Mucosa of rectum (tissue), 2 donors: ENCODE data around the gene EXOC7.

Source experiments
- H3K27ac ChIP-seq, 2 donors: one replicate each; pipeline ENCODE4 v1.7.0; 2013; ENCODE audit warnings: inconsistent platforms in 2 of 2, low read depth in 2 of 2, low read length in 2 of 2
- H3K27me3 ChIP-seq, 2 donors: one replicate each; pipeline ENCODE4 v1.7.0; 2013; ENCODE audit warnings: low read length in 2 of 2; ENCODE audit not compliant: control insufficient read depth in 2 of 2, insufficient read depth in 2 of 2
- H3K36me3 ChIP-seq, 2 donors: one replicate each; pipeline ENCODE4 v1.7.0; 2013; ENCODE audit warnings: low read length in 2 of 2; ENCODE audit not compliant: control insufficient read depth in 2 of 2, insufficient read depth in 2 of 2
- H3K4me1 ChIP-seq, 2 donors: one replicate each; pipeline ENCODE4 v1.7.0; 2013; ENCODE audit warnings: low read length in 2 of 2, mild to moderate bottlenecking in 1 of 2; ENCODE audit not compliant: control insufficient read depth in 2 of 2, insufficient read depth in 2 of 2
- H3K4me3 ChIP-seq, 2 donors: one replicate each; pipeline ENCODE4 v1.7.0; 2013; ENCODE audit warnings: low read length in 2 of 2
- H3K9ac ChIP-seq, 2 donors: one replicate each; pipeline ENCODE4 v1.7.0; 2013; ENCODE audit warnings: low read length in 2 of 2, low read depth in 1 of 2, mild to moderate bottlenecking in 1 of 2
- H3K9me3 ChIP-seq, 2 donors: one replicate each; pipeline ENCODE4 v1.7.0; 2013; ENCODE audit warnings: low read length in 2 of 2; ENCODE audit not compliant: control insufficient read depth in 2 of 2
- donor health status: healthy.
- donor health status: Normal muscosa, but diverticular disease.

Gene EXOC7

GRCh38 chr17:76095943-76096342 is 7.6 kb downstream of the EXOC7 start:
- Histone ChIP-seq H3K4me3 (no peak overlapping the region), H3K9me3 (no peaks in the 10 kb centered on the region), H3K36me3 (peaks cover 43 to 51% of the 10 kb centered on the region in 2 donors), H3K9ac (no peak overlapping the region), H3K27me3 (no peaks in the 10 kb centered on the region), H3K4me1 (no peaks in the 10 kb centered on the region), H3K27ac (no peak overlapping the region)

- peaks cover 57 to 61% of the 10 kb centered on the region in 2 donors for H3K36me3 ChIP-seq
- no peak overlapping the region for H3K27ac ChIP-seq
- no peak overlapping the region for H3K4me3 ChIP-seq
- no peaks in the 10 kb centered on the region for H3K9me3 ChIP-seq
- H3K9ac ChIP-seq: no peak overlapping the region
- H3K27me3 ChIP-seq: no peaks in the 10 kb centered on the region
- H3K4me1 ChIP-seq: no peaks in the 10 kb centered on the region
These were observed 9.5 kb downstream of the EXOC7 start for GRCh38 chr17:76094046-76094445.

GRCh38 chr17:76092526-76093413 is 10.8 kb downstream of the EXOC7 start:
- Histone ChIP-seq H3K9ac (no peak overlapping the region), H3K9me3 (no peaks in the 10 kb centered on the region), H3K4me3 (no peak overlapping the region), H3K4me1 (no peaks in the 10 kb centered on the region), H3K27ac (no peak overlapping the region), H3K27me3 (no peaks in the 10 kb centered on the region), H3K36me3 (peaks cover 69 to 71% of the 10 kb centered on the region in 2 donors)

- Histone ChIP-seq H3K36me3 (peaks cover 69 to 73% of the 10 kb centered on the region in 2 donors), H3K9ac (no peak overlapping the region), H3K27ac (no peak overlapping the region), H3K4me3 (no peak overlapping the region), H3K27me3 (no peaks in the 10 kb centered on the region), H3K4me1 (no peaks in the 10 kb centered on the region), H3K9me3 (no peaks in the 10 kb centered on the region)
These were observed 11.9 kb downstream of the EXOC7 start for GRCh38 chr17:76091526-76092286.

DNA sequence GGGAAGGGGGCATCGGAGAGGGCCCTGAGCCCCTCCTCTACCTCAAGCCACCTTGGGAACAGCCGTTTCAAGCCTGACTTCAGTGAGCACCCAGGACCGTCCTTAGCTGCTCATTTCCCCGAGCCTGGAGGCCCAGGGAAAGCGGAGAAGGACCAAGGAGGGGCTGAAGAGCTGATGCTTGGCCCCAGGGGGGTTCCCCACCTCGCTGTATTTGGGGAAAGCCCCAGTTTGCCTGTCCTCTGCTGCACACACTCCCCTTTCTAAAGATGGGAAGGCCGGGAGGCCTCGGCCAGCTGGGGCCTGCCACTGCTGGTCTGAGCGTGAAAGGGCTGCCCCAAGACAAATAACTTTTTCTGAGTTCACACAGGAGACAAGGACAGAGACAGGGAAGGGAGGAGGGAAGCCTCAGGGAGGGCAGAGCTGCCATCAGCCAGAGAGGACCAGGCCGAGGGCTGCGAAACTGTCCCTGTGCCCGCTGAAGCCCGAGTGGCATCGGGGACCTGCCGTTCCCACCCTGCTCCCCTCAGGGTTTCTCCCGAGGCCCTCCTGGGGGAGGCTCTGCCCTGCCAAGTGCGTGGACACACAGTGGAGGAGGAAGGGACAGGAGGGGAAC is 13.0 kb downstream of the EXOC7 start:
- H3K36me3 ChIP-seq: peaks cover 72 to 75% of the 10 kb centered on the region in 2 donors
- H3K27ac ChIP-seq: no peak overlapping the region
- H3K4me3 ChIP-seq: no peak overlapping the region
- no peaks in the 10 kb centered on the region for H3K27me3 ChIP-seq
- no peaks in the 10 kb centered on the region for H3K9me3 ChIP-seq
- H3K9ac ChIP-seq: no peak overlapping the region
- H3K4me1 ChIP-seq: no peaks in the 10 kb centered on the region

- Histone ChIP-seq H3K27ac (no peak overlapping the region), H3K4me3 (no peak overlapping the region), H3K27me3 (no peaks in the 10 kb centered on the region), H3K4me1 (no peaks in the 10 kb centered on the region), H3K9me3 (no peaks in the 10 kb centered on the region), H3K9ac (no peak overlapping the region), H3K36me3 (peaks cover 80 to 81% of the 10 kb centered on the region in 2 donors)
These were observed 13.7 kb downstream of the EXOC7 start for GRCh38 chr17:76089680-76090516.

- Histone ChIP-seq H3K9me3 (no peaks in the 10 kb centered on the region), H3K27ac (no peak overlapping the region), H3K27me3 (no peaks in the 10 kb centered on the region), H3K4me3 (no peak overlapping the region), H3K4me1 (no peaks in the 10 kb centered on the region), H3K36me3 (peaks cover 83 to 84% of the 10 kb centered on the region in 2 donors), H3K9ac (no peak overlapping the region)
These were observed 14.6 kb downstream of the EXOC7 start for GRCh38 chr17:76088868-76089576.

DNA sequence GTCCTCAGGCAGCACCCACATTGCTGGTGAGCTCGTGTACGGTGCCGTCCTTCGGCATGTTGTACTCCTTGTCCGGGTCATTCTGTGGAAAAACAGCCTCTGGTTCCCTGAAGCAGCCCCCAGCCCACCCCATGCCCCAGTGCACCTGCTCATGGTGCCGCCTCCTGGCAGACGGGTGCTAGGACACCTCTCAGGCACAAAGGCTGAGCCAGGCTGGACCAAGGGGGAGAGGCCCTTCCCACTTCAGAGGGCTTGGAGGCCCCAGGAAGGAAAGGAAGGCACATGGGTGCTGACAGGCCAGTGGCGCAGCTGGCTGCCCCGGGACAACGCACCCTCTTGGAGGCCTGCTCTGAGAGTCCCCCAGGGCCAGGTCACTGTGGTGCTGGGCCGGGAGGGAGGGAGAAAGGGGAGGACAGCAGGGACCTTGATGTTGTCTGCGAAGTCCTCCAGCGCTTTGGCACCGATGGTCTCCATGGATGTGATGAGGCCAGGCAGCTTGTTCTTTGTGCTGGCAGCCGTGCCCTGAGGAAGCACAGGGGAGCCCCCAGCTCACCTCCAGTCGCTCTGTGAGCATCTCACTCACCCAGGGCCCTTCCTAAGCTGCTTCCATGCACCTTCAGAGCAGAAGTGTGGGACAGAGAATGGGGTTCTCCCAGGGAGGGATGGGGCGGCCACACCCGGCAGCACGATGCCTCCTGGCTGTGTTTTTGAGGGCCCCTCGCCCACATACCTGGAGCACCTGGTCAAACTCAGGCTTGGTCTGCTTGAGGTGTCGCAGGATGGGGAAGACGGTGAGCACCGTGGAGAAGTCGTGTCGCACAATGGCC is 15.3 kb downstream of the EXOC7 start:
- no peaks in the 10 kb centered on the region for H3K4me1 ChIP-seq
- H3K9me3 ChIP-seq: no peaks in the 10 kb centered on the region
- H3K27me3 ChIP-seq: no peaks in the 10 kb centered on the region
- H3K27ac ChIP-seq: no peak overlapping the region
- H3K9ac ChIP-seq: no peak overlapping the region
- H3K4me3 ChIP-seq: no peak overlapping the region
- peaks cover 82% of the 10 kb centered on the region in 2 donors for H3K36me3 ChIP-seq
